Measurements from ENCODE around the gene AATF. TPM values are rescaled to one million over a fixed set of nuclear protein-coding genes. Genes with fewer than 3 reads are reported as not detected.

AATF gene
- total RNA-seq, 1 experiment from 2014 or later, result 61.0 TPM

- Mint-ChIP-seq H3K27me3 (ENCODE audit: low read depth) (no peaks in the 10 kb centered on the region), H3K9me3 (peaks cover 15% of the 10 kb centered on the region), H3K36me3 (peaks cover 45% of the 10 kb centered on the region), H3K4me3 (no peak overlapping the region), H3K4me1 (peaks cover 37% of the 10 kb centered on the region), H3K27ac (peak overlapping the region; percentile 7)
- ATAC-seq, result peak; percentile 16; the same call in 1 of the 2 replicates
- DNase-seq (ENCODE audit: low spot score), result no peak
- ChIA-PET POLR2A (interaction anchor here (0.8 kb wide), 1 partner anchor 20 kb away, joined by 3 read pairs; no protein-coding TSS in a partner anchor), CTCF (interaction anchor here (0.9 to 2.7 kb wide), 11 partner anchors 10 to 474 kb away, joined by 3 to 30 read pairs (median 4); no protein-coding TSS in a partner anchor)
- TF ChIP-seq FOXP4 (CRISPR knock-in tag; IDR thresholded peaks at IDR 0.05) (no peak), NFATC4 (CRISPR knock-in tag; IDR thresholded peaks at IDR 0.05) (no peak), IRF2 (CRISPR knock-in tag; IDR thresholded peaks at IDR 0.05; ENCODE audit: borderline replicate concordance, low read depth) (no peak), ZNF423 (CRISPR knock-in tag; IDR thresholded peaks at IDR 0.05) (peak; percentile 42; the same call in 1 of the 2 replicates)
- TF ChIP-seq, protein P1, sequence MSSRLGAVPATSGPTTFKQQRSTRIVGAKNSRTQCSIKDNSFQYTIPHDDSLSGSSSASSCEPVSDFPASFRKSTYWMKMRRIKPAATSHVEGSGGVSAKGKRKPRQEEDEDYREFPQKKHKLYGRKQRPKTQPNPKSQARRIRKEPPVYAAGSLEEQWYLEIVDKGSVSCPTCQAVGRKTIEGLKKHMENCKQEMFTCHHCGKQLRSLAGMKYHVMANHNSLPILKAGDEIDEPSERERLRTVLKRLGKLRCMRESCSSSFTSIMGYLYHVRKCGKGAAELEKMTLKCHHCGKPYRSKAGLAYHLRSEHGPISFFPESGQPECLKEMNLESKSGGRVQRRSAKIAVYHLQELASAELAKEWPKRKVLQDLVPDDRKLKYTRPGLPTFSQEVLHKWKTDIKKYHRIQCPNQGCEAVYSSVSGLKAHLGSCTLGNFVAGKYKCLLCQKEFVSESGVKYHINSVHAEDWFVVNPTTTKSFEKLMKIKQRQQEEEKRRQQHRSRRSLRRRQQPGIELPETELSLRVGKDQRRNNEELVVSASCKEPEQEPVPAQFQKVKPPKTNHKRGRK (CRISPR knock-in tag; IDR thresholded peaks at IDR 0.05; ENCODE audit: borderline replicate concordance), result no peak
- TF ChIP-seq, protein P2, sequence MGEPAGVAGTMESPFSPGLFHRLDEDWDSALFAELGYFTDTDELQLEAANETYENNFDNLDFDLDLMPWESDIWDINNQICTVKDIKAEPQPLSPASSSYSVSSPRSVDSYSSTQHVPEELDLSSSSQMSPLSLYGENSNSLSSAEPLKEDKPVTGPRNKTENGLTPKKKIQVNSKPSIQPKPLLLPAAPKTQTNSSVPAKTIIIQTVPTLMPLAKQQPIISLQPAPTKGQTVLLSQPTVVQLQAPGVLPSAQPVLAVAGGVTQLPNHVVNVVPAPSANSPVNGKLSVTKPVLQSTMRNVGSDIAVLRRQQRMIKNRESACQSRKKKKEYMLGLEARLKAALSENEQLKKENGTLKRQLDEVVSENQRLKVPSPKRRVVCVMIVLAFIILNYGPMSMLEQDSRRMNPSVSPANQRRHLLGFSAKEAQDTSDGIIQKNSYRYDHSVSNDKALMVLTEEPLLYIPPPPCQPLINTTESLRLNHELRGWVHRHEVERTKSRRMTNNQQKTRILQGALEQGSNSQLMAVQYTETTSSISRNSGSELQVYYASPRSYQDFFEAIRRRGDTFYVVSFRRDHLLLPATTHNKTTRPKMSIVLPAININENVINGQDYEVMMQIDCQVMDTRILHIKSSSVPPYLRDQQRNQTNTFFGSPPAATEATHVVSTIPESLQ (CRISPR knock-in tag; IDR thresholded peaks at IDR 0.05), result no peak
Observed at GRCh38 chr17:37082311-37082860, 133.6 kb downstream of the AATF start.

- Mint-ChIP-seq H3K4me3 (no peak overlapping the region), H3K27ac (peak overlapping the region; percentile 90), H3K36me3 (peaks cover 51% of the 10 kb centered on the region), H3K27me3 (ENCODE audit: low read depth) (no peaks in the 10 kb centered on the region), H3K4me1 (peaks cover 37% of the 10 kb centered on the region), H3K9me3 (peaks cover 15% of the 10 kb centered on the region)
- POLR2A ChIA-PET, result no interaction called here
- peak; percentile 35 for ATAC-seq
- no peak for DNase-seq (ENCODE audit: low spot score)
- CTCF ChIA-PET, result interaction anchor here (0.5 to 2.7 kb wide), 9 partner anchors 15 to 474 kb away, joined by 3 to 30 read pairs (median 5); no protein-coding TSS in a partner anchor
- no peak for TF ChIP-seq NFATC4 (CRISPR knock-in tag; IDR thresholded peaks at IDR 0.05)
- TF ChIP-seq ATF2 (CRISPR knock-in tag; IDR thresholded peaks at IDR 0.05; ENCODE audit: borderline replicate concordance, low read depth), result no peak
- TF ChIP-seq ATF3 (CRISPR knock-in tag; conservative IDR thresholded peaks at IDR 0.05), result no peak
- TF ChIP-seq, protein P3, sequence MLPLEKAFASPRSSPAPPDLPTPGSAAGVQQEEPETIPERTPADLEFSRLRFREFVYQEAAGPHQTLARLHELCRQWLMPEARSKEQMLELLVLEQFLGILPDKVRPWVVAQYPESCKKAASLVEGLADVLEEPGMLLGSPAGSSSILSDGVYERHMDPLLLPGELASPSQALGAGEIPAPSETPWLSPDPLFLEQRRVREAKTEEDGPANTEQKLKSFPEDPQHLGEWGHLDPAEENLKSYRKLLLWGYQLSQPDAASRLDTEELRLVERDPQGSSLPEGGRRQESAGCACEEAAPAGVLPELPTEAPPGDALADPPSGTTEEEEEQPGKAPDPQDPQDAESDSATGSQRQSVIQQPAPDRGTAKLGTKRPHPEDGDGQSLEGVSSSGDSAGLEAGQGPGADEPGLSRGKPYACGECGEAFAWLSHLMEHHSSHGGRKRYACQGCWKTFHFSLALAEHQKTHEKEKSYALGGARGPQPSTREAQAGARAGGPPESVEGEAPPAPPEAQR (CRISPR knock-in tag; IDR thresholded peaks at IDR 0.05), result no peak
- TF ChIP-seq, protein P4, sequence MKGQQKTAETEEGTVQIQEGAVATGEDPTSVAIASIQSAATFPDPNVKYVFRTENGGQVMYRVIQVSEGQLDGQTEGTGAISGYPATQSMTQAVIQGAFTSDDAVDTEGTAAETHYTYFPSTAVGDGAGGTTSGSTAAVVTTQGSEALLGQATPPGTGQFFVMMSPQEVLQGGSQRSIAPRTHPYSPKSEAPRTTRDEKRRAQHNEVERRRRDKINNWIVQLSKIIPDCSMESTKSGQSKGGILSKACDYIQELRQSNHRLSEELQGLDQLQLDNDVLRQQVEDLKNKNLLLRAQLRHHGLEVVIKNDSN (CRISPR knock-in tag; IDR thresholded peaks at IDR 0.05), result no peak
- TF ChIP-seq CREM (CRISPR knock-in tag; IDR thresholded peaks at IDR 0.05), result no peak
- no peak for TF ChIP-seq AFF4 (CRISPR knock-in tag; IDR thresholded peaks at IDR 0.05; ENCODE audit: borderline replicate concordance)
- no peak for TF ChIP-seq RELA (CRISPR knock-in tag; IDR thresholded peaks at IDR 0.05; ENCODE audit: borderline replicate concordance)
- no peak for TF ChIP-seq E2F4 (CRISPR knock-in tag; IDR thresholded peaks at IDR 0.05; ENCODE audit: borderline replicate concordance, low read depth)
- no peak for TF ChIP-seq TEAD1 (CRISPR knock-in tag; IDR thresholded peaks at IDR 0.05)
- TF ChIP-seq, protein P5, sequence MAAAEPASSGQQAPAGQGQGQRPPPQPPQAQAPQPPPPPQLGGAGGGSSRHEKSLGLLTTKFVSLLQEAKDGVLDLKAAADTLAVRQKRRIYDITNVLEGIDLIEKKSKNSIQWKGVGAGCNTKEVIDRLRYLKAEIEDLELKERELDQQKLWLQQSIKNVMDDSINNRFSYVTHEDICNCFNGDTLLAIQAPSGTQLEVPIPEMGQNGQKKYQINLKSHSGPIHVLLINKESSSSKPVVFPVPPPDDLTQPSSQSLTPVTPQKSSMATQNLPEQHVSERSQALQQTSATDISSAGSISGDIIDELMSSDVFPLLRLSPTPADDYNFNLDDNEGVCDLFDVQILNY (CRISPR knock-in tag; IDR thresholded peaks at IDR 0.05), result no peak
- TF ChIP-seq ELF4 (CRISPR knock-in tag; IDR thresholded peaks at IDR 0.05; ENCODE audit: low read depth), result no peak
Observed at GRCh38 chr17:37082985-37083384, 134.2 kb downstream of the AATF start.

Data from WTC11 (cell line).